ENCODE results near the gene BEST2. TPM values are rescaled to one million over a fixed set of nuclear protein-coding genes. Genes with fewer than 3 reads are reported as not detected.
"Not testable (repeated sequence)": the region's sequence is repeated elsewhere in the genome, so short reads cannot be mapped to it uniquely, and the experiment has no call there.

BEST2 gene
- total RNA-seq (2014; rRNA removed; shearing (Covaris generic)), result not detected in 2 replicates
- not detected in 2 replicates for polyA plus RNA-seq (2015; cell fraction: cytosol; rRNA removed)
- not detected in 2 replicates for polyA plus RNA-seq (2015; cell fraction: nucleus; rRNA removed)

GRCh38 chr19:12751635-12752034 is at the start of gene BEST2:
Gene BEST2 (plus strand): TSS chr19:12751791. CDS start chr19:12752593, 802 bp downstream.
- DNase-seq (ENCODE audit: low read depth, low spot score), result no peak
- in situ Hi-C loops (cut with HindIII; ENCODE audit: low pct_unique_long_range_greater_than_20kb, low sequenced_read_pairs), result no loop called here

- peak; percentile 78 for DNase-seq (ENCODE audit: low read depth, low spot score)
- in situ Hi-C loops (cut with HindIII; ENCODE audit: low pct_unique_long_range_greater_than_20kb, low sequenced_read_pairs), result no loop called here
These were observed 48.5 kb upstream of the BEST2 start for GRCh38 chr19:12703046-12703445.

GRCh38 chr19:12705169-12705568 is 46.4 kb upstream of the BEST2 start:
- no peak for DNase-seq (ENCODE audit: low read depth, low spot score)
- in situ Hi-C loops (cut with HindIII; ENCODE audit: low pct_unique_long_range_greater_than_20kb, low sequenced_read_pairs), result no loop called here

- in situ Hi-C loops (cut with HindIII; ENCODE audit: low pct_unique_long_range_greater_than_20kb, low sequenced_read_pairs), result no loop called here
- no peak for DNase-seq (ENCODE audit: low read depth, low spot score)
These were observed 45.8 kb upstream of the BEST2 start for GRCh38 chr19:12705654-12706331.

- DNase-seq (ENCODE audit: low read depth, low spot score), result no peak
- in situ Hi-C loops (cut with HindIII; ENCODE audit: low pct_unique_long_range_greater_than_20kb, low sequenced_read_pairs), result no loop called here
These were observed 45.3 kb upstream of the BEST2 start for GRCh38 chr19:12706332-12706718.

GRCh38 chr19:12708641-12709040 is 43.0 kb upstream of the BEST2 start:
- in situ Hi-C loops (cut with HindIII; ENCODE audit: low pct_unique_long_range_greater_than_20kb, low sequenced_read_pairs), result no loop called here

GRCh38 chr19:12711187-12711586 is 40.4 kb upstream of the BEST2 start:
- in situ Hi-C loops (cut with HindIII; ENCODE audit: low pct_unique_long_range_greater_than_20kb, low sequenced_read_pairs), result no loop called here
- DNase-seq (ENCODE audit: low read depth, low spot score), result no peak

More at GRCh38 chr19:12708641-12709040, 43.0 kb upstream of the BEST2 start:
- no peak for DNase-seq (ENCODE audit: low read depth, low spot score)

GRCh38 chr19:12712077-12712476 is 39.5 kb upstream of the BEST2 start:
- in situ Hi-C loops (cut with HindIII; ENCODE audit: low pct_unique_long_range_greater_than_20kb, low sequenced_read_pairs); DNase-seq (ENCODE audit: low read depth, low spot score): not testable (repeated sequence)

- in situ Hi-C loops (cut with HindIII; ENCODE audit: low pct_unique_long_range_greater_than_20kb, low sequenced_read_pairs); DNase-seq (ENCODE audit: low read depth, low spot score): not testable (repeated sequence)
These were observed 38.3 kb upstream of the BEST2 start for GRCh38 chr19:12713304-12713703.

GRCh38 chr19:12715102-12715501 is 36.5 kb upstream of the BEST2 start:
- in situ Hi-C loops (cut with HindIII; ENCODE audit: low pct_unique_long_range_greater_than_20kb, low sequenced_read_pairs), result no loop called here
- no peak for DNase-seq (ENCODE audit: low read depth, low spot score)

GRCh38 chr19:12715929-12716328 is 35.7 kb upstream of the BEST2 start:
- in situ Hi-C loops (cut with HindIII; ENCODE audit: low pct_unique_long_range_greater_than_20kb, low sequenced_read_pairs), result no loop called here
- no peak for DNase-seq (ENCODE audit: low read depth, low spot score)

- in situ Hi-C loops (cut with HindIII; ENCODE audit: low pct_unique_long_range_greater_than_20kb, low sequenced_read_pairs), result no loop called here
These were observed 31.3 kb upstream of the BEST2 start for GRCh38 chr19:12720296-12720695.

GRCh38 chr19:12720851-12721655 is 30.5 kb upstream of the BEST2 start:
- in situ Hi-C loops (cut with HindIII; ENCODE audit: low pct_unique_long_range_greater_than_20kb, low sequenced_read_pairs), result no loop called here
- no peak for DNase-seq (ENCODE audit: low read depth, low spot score)

More at GRCh38 chr19:12720296-12720695, 31.3 kb upstream of the BEST2 start:
- DNase-seq (ENCODE audit: low read depth, low spot score), result no peak

GRCh38 chr19:12721656-12722565 is 29.7 kb upstream of the BEST2 start:
- in situ Hi-C loops (cut with HindIII; ENCODE audit: low pct_unique_long_range_greater_than_20kb, low sequenced_read_pairs), result no loop called here
- peak; percentile 27 for DNase-seq (ENCODE audit: low read depth, low spot score)

GRCh38 chr19:12722566-12723380 is 28.8 kb upstream of the BEST2 start:
- in situ Hi-C loops (cut with HindIII; ENCODE audit: low pct_unique_long_range_greater_than_20kb, low sequenced_read_pairs), result no loop called here
- DNase-seq (ENCODE audit: low read depth, low spot score), result peak; percentile 98

- in situ Hi-C loops (cut with HindIII; ENCODE audit: low pct_unique_long_range_greater_than_20kb, low sequenced_read_pairs), result no loop called here
- DNase-seq (ENCODE audit: low read depth, low spot score), result no peak
These were observed 28.3 kb upstream of the BEST2 start for GRCh38 chr19:12723381-12723640.
